Tibial artery (tissue), 4 donors: ENCODE results near the gene HECTD4.

Source experiments
- DNase-seq, 2 donors: peaks; one replicate each; pipeline ENCODE4 v3.0.0-alpha.2; 2019
- H3K27ac ChIP-seq, 2 donors: fragments of 200-600 bp; sonication (generic) in 1 of 2; 1 replicate in 1 of 2; 2 replicates in 1 of 2; pipeline ENCODE4 v1.5.1; 2018 to 2019; ENCODE audit warnings: mild to moderate bottlenecking in 1 of 2
- H3K27me3 ChIP-seq, 2 donors: fragments of 200-600 bp; sonication (generic) in 1 of 2; one replicate each; pipeline versions ENCODE4 v1.5.1 to v1.6.0; 2016 to 2019
- H3K36me3 ChIP-seq, 3 donors: fragments of 200-600 bp; sonication (generic) in 2 of 3; one replicate each; pipeline ENCODE4 v1.5.1; 2016 to 2019; ENCODE audit warnings: mild to moderate bottlenecking in 2 of 3
- H3K4me1 ChIP-seq, 4 donors: fragments of 200-600 bp; sonication (generic) in 2 of 4; 1 replicate in 3 of 4; 2 replicates in 1 of 4; pipeline ENCODE4 v1.5.1; 2016 to 2019
- H3K4me3 ChIP-seq, 2 donors: fragments of 200-600 bp; sonication (generic) in 1 of 2; 1 replicate in 1 of 2; 2 replicates in 1 of 2; pipeline ENCODE4 v1.5.1; 2018 to 2019; ENCODE audit warnings: mild to moderate bottlenecking in 2 of 2
- H3K9me3 ChIP-seq, 3 donors: fragments of 200-600 bp; sonication (generic) in 1 of 3; one replicate each; pipeline ENCODE4 v1.5.1; 2016 to 2019
- CTCF ChIP-seq, 2 experiments: fragments of 200-600 bp in 1 of 2; fragments of 450-650 bp in 1 of 2; IDR thresholded peaks; one replicate each; pipeline ENCODE4 v1.5.1; 2017 to 2019; ENCODE audit warnings: antibody characterized with exemption in 2 of 2, mild to moderate bottlenecking in 1 of 2, moderate library complexity in 1 of 2
- intact Hi-C: fragments of 100-400 bp; cut with DNase I; formaldehyde crosslinking; loops from one replicate; pipeline ENCODE4 v1.15.0; 2023; ENCODE audit warnings: low total_unique reads

HECTD4 gene

GRCh38 chr12:112217647-112218046, 164.6 kb downstream of the HECTD4 start:
- Histone ChIP-seq H3K4me1 (peaks cover 0 to 7% (median 0%) of the 10 kb centered on the region in 4 donors), H3K27me3 (no peaks in the 10 kb centered on the region), H3K27ac (no peak overlapping the region), H3K9me3 (no peaks in the 10 kb centered on the region), H3K4me3 (no peak overlapping the region), H3K36me3 (peaks cover 37 to 84% (median 70%) of the 10 kb centered on the region in 3 donors)
- DNase-seq = no peak
- intact Hi-C loops = no loop called here
- TF ChIP-seq CTCF (IDR thresholded peaks at IDR 0.05) = no peak

- H3K9me3 ChIP-seq = no peaks in the 10 kb centered on the region
- TF ChIP-seq CTCF (IDR thresholded peaks at IDR 0.05) = no peak
- intact Hi-C loops = no loop called here
- H3K27ac ChIP-seq = no peak overlapping the region
- peaks cover 45 to 89% (median 77%) of the 10 kb centered on the region in 3 donors for H3K36me3 ChIP-seq
- H3K4me1 ChIP-seq = peaks cover 0 to 7% (median 0%) of the 10 kb centered on the region in 4 donors
- no peak overlapping the region for H3K4me3 ChIP-seq
- no peak for DNase-seq
- no peaks in the 10 kb centered on the region for H3K27me3 ChIP-seq
Observed at GRCh38 chr12:112216223-112216622, 166.0 kb downstream of the HECTD4 start.

GRCh38 chr12:112214064-112214463, 168.2 kb downstream of the HECTD4 start:
- Histone ChIP-seq H3K4me1 (peaks cover 0 to 7% (median 0%) of the 10 kb centered on the region in 4 donors), H3K27ac (no peak overlapping the region), H3K9me3 (no peaks in the 10 kb centered on the region), H3K27me3 (no peaks in the 10 kb centered on the region), H3K4me3 (no peak overlapping the region), H3K36me3 (peaks cover 64 to 94% (median 81%) of the 10 kb centered on the region in 3 donors)
- intact Hi-C loops = no loop called here
- no peak for TF ChIP-seq CTCF (IDR thresholded peaks at IDR 0.05)
- no peak for DNase-seq

GRCh38 chr12:112208301-112208910, 173.8 kb downstream of the HECTD4 start:
- H3K27me3 ChIP-seq = no peaks in the 10 kb centered on the region
- peaks cover 57 to 97% (median 85%) of the 10 kb centered on the region in 3 donors for H3K36me3 ChIP-seq
- no peak overlapping the region for H3K4me3 ChIP-seq
- intact Hi-C loops = no loop called here
- H3K9me3 ChIP-seq = no peaks in the 10 kb centered on the region
- H3K27ac ChIP-seq = no peak overlapping the region
- H3K4me1 ChIP-seq = no peaks in the 10 kb centered on the region
- no peak for DNase-seq
- no peak for TF ChIP-seq CTCF (IDR thresholded peaks at IDR 0.05)

- TF ChIP-seq CTCF (IDR thresholded peaks at IDR 0.05) = no peak
- Histone ChIP-seq H3K4me3 (no peak overlapping the region), H3K36me3 (peaks cover 63 to 100% (median 85%) of the 10 kb centered on the region in 3 donors), H3K27me3 (no peaks in the 10 kb centered on the region), H3K4me1 (no peaks in the 10 kb centered on the region), H3K27ac (no peak overlapping the region), H3K9me3 (no peaks in the 10 kb centered on the region)
- no peak for DNase-seq
- intact Hi-C loops = no loop called here
Observed at GRCh38 chr12:112207397-112207924, 174.8 kb downstream of the HECTD4 start.
